Measurements from ENCODE around the gene ABTB2. TPM values are rescaled to one million over a fixed set of nuclear protein-coding genes. Genes with fewer than 3 reads are reported as not detected.

The ABTB2 gene
- total and polyA plus RNA-seq, 7 donors, result 4.5 to 24.7 (median 18.5) TPM

GRCh38 chr11:34273099-34273498 is 84.7 kb downstream of the ABTB2 start:
- Histone ChIP-seq H3K36me3 (ENCODE audit: insufficient read depth in 1 of 2, low read depth in 1 of 2) (no peaks in the 10 kb centered on the region), H3K4me1 (peaks cover 19% of the 10 kb centered on the region), H3K27ac (no peak overlapping the region), H3K27me3 (ENCODE audit: insufficient read depth in 3 of 3, low read length in 2 of 3) (no peaks in the 10 kb centered on the region), H3K4me3 (no peak overlapping the region), H3K9me3 (no peaks in the 10 kb centered on the region)
- ATAC-seq (no peak), DNase-seq (no peak)
- 91 to 95% (median 91%) methylated on average over 5 of the region's 5 CpGs for WGBS, 3 donors
- no peak for TF ChIP-seq CTCF (IDR thresholded peaks at IDR 0.05)
- intact Hi-C loops (cut with DNase I), result loop anchor here in 1 of 2 donors (10.0 kb wide), 1 partner anchor 82 kb away; the partner anchor contains the start of gene ABTB2

DNA sequence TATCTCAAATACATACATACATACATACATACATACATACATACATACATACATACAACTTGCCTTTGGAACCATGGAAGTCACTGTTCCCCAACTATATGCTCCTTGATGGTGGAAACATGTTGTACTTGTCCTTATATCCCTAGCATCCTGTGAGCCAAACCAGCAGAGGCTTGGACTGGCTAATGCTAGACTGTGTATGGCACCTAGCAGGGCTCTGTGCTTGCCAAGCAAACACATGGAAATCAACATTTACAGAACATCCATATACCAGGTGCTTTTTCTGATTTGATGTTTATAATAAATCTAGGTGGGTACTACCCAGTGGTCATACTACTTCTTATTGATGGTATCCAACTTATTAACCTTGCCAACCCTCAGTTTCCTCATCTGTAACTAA is 86.1 kb downstream of the ABTB2 start:
- ATAC-seq (no peak), DNase-seq (no peak)
- no peaks in the 10 kb centered on the region for H3K9me3 ChIP-seq
- H3K27ac ChIP-seq, result no peak overlapping the region
- H3K4me1 ChIP-seq, result peaks cover 19% of the 10 kb centered on the region
- no peaks in the 10 kb centered on the region for H3K36me3 ChIP-seq (ENCODE audit: insufficient read depth in 1 of 2, low read depth in 1 of 2)
- intact Hi-C loops (cut with DNase I), result loop anchor here in 1 of 2 donors (10.0 kb wide), 1 partner anchor 83 kb away; the partner anchor contains the start of gene ABTB2
- TF ChIP-seq CTCF (IDR thresholded peaks at IDR 0.05), result no peak
- no peak overlapping the region for H3K4me3 ChIP-seq
- H3K27me3 ChIP-seq (ENCODE audit: insufficient read depth in 3 of 3, low read length in 2 of 3), result no peaks in the 10 kb centered on the region

- Histone ChIP-seq H3K27me3 (ENCODE audit: insufficient read depth in 3 of 3, low read length in 2 of 3) (no peaks in the 10 kb centered on the region), H3K27ac (no peak overlapping the region), H3K9me3 (no peaks in the 10 kb centered on the region), H3K4me3 (no peak overlapping the region), H3K36me3 (ENCODE audit: insufficient read depth in 1 of 2, low read depth in 1 of 2) (no peaks in the 10 kb centered on the region), H3K4me1 (peaks cover 25% of the 10 kb centered on the region)
- intact Hi-C loops (cut with DNase I), result loop anchor here in 1 of 2 donors (10.0 kb wide), 1 partner anchor 84 kb away; the partner anchor contains the start of gene ABTB2
- no peak for ATAC-seq
- WGBS, 3 donors, result 90 to 93% (median 93%) methylated on average over 5 of the region's 5 CpGs
- DNase-seq, result no peak
- no peak for TF ChIP-seq CTCF (IDR thresholded peaks at IDR 0.05)
Measured at GRCh38 chr11:34270711-34271110, 87.1 kb downstream of the ABTB2 start.

DNA sequence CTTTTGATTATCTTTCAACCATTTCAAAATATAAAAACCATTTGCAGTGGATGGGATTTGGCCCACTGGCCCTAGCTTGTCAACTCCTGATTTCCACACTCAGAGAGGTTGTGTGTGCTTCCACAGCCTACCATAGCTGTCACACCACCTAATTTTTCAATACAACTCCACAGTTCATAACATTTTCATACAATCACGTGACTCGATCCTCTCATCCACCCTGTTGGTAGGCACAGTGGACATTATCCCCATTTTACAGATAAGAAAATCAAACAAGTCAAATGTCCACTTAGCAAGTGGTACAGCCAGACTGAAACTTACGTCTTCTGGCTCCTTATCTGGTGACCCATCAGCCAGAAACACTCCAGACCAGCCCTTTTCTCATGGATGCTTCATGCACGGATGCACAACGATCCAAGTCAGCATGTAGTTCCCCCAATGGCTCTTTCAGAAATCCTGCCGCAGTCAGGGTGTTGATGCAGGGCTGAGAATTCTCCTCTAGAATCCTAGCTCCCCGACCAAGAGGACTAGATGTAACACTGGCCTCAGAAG is 88.0 kb downstream of the ABTB2 start:
- intact Hi-C loops (cut with DNase I), result loop anchor here in 1 of 2 donors (5.0 to 10.0 kb wide), 2 partner anchors 33 to 85 kb away; partner anchors contain the start of gene ABTB2
- no peak for TF ChIP-seq CTCF (IDR thresholded peaks at IDR 0.05)
- H3K4me1 ChIP-seq, result peaks cover 16% of the 10 kb centered on the region
- no peak for DNase-seq
- H3K27me3 ChIP-seq (ENCODE audit: insufficient read depth in 3 of 3, low read length in 2 of 3), result no peaks in the 10 kb centered on the region
- H3K36me3 ChIP-seq (ENCODE audit: insufficient read depth in 1 of 2, low read depth in 1 of 2), result no peaks in the 10 kb centered on the region
- WGBS, 3 donors, result 95 to 97% (median 96%) methylated on average over 7 of the region's 7 CpGs
- ATAC-seq, result no peak
- no peak overlapping the region for H3K27ac ChIP-seq
- no peaks in the 10 kb centered on the region for H3K9me3 ChIP-seq
- no peak overlapping the region for H3K4me3 ChIP-seq

Measured in psoas muscle (tissue), 8 donors.